CD4-positive, alpha-beta T cell treated with Interleukin-6 for 4 hours (primary cell): ENCODE measurements around the gene GPR6.
A peak's percentile ranks its signal among the peaks of the same experiment; 100 is the strongest.

Source experiments
- DNase-seq: peaks from one replicate; pipeline ENCODE4 v3.0.0-alpha.2; 2020; ENCODE audit warnings: mixed read lengths

GPR6 gene, protein sequence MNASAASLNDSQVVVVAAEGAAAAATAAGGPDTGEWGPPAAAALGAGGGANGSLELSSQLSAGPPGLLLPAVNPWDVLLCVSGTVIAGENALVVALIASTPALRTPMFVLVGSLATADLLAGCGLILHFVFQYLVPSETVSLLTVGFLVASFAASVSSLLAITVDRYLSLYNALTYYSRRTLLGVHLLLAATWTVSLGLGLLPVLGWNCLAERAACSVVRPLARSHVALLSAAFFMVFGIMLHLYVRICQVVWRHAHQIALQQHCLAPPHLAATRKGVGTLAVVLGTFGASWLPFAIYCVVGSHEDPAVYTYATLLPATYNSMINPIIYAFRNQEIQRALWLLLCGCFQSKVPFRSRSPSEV

DNA sequence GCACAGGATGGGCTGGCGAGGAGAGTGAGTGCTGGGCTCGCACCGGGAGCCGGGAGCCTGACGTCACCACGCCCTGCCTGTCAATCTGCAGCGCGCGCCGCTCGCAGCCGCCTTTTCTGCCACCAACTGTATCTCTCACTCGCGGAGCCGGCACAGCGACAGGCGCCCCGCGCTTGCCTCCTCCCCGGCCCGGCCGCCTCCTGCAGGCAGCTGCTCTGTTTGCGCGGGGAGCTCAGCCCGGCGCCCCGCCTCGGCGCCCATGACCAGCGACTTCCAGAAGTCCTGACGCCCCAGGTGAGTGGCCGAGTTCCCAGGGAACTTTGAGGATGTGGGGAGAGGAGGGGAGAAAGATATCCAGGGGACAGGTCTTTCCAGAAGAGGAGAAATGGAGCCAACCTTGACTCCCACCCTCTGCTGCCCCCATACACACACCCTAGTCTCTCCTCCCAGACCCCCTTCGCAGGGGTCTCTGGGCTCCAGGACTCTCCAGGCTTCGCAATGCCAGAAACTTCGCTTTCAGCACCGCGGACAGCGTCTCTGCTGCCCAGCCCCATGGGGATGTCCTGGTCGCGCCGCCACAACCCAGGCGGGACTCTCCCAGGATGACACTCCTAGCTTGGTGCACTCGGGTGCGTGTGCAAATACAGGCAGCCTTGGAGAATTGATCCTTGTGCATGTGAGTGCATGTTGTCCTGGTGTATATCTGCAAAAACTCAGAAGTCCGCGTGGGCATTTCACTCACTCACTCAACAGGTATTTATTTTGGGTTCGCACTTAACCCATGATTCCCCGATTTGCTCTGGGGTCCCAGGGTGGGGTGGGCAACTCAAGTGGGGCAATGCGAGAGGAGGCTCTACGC, at the start of gene GPR6:
Gene GPR6 (plus strand): TSS at position 138 of the 859 bp plus-strand sequence. CDS start 802 bp downstream, outside the sequence.
- DNase-seq: peak; percentile 26

DNA sequence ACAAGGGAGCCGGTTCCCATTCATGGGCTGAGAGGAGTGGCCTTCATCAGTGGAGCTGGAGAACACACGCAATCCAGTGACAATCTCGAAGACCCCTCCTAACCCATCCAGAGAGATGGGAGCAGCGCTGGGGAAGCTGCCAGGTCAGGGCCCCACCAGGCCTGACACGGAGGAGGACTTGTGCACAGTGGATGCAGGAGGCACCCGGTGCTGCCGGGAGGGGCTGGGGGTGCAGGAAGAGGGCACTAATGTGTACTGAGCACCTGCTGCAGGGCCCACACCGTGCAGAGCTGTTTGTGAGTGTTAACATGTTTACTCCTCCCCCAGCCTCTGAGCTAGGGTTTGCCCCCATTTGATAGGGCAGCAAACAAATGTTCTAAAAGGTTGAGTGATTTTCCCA, 43.8 kb upstream of the GPR6 start:
- no peak for DNase-seq

DNA sequence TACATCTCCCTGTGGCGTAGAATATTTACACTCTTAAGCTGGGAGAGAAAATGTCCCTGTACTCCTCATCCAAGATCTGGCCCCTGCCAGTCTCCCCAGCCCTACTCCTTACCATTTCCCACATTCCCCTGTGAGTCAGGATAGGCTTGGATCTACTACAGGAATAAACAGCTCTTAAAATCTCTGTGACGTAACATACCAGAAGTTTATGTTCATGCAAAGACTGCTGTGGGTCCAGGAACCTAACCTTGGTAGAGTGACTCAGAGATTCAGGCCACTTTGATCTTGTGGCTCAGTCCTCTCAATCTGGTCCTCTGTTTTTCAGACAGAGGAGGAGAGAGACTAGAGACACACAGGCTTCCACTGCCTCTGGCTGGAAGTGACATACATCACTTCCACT, 38.5 kb upstream of the GPR6 start:
- DNase-seq: no peak

DNA sequence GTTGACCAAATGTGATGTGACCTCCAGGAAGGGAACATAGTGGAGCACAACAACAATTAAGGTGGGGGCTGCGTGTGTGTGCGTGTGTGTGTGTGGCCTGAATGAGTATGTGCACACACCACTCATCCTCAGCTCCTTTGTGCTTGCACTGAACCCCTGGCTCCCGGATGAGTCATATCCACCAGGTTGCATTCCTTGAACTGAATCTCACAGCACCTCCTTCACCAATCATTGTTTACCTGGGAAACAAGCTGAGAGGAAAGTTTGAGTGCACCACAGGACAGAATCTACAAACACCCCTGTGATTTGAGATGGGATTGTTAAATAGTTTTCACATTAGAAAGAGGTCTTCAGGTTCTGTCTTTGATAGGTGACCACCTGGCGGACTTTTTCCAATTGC, 33.7 kb upstream of the GPR6 start:
- DNase-seq: no peak

DNA sequence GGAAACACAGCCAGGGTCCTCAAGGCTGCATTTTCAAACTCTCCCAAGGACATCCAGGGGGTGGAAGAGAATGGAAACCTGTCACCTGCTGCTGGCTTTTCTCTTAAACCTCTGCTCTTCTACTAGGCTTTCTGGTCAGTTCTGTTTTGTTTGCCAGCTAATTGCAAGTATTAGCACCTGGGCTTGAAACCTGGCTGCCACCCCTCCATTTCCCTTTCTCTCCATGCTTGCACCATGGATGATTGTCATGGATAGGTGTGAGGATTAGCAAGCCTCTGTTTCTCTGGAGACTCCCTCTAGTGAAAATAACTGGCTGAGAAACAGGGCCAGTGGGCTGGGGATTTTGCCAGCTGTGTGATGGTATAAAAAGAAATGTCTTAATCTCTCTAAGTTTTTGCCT, 33.0 kb upstream of the GPR6 start:
- DNase-seq: no peak

DNA sequence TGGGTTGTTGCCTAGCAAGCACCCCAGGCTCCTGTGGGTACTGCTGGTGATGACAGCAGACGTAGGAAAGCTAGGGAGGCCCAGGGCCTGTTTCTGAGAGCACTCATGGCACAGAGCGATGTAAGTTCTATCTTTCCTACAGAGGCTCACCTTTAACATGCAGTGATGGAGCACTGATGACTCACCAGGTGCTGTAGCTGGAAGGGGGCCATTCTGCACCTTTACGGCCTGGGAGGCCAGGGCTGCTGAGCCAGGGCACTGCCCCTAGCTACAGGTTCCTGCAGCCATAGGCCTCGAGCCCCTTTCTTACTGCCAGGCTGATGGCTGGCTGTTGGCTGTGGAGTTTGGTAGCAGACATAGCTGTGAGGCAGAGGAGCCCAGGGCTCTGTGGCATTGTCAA, 31.1 kb upstream of the GPR6 start:
- DNase-seq: no peak

DNA sequence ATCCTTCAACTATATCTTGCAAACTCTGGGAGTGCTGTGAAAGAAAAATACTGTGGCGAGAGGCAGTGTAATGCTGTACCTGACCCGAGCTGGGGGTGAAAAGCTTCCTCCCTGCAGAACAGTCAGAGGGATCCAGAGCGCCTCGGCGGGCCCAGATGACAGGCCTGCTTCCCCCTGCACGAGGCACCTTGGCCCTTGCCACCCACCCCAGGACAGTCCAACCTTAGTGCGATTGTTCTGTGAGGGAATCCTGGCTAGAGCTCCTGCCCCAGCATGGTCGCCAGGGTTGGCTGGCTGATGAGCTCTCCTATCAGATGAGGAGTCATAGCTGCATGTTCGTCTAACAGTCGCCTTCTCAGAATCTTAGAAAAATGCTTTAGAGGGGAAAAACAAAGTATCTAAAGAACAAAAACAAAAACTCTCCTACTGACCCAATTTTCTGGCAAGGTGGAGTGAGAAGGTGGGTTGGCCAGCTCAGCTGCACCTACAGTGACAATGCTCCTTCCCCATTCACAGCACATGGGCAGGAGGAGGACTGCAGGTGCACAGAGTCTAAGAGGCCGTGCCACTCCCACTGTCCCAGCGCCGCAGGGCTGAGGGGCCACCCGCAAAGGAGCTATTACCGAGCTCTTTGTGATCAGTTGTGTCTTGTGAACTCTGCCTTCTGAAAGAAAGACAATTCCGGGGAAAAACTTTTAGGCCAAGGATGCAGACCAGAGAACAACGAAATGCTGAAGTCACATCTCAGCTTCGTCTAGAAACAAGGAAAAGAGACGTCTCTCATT, 28.6 kb upstream of the GPR6 start:
- no peak for DNase-seq

DNA sequence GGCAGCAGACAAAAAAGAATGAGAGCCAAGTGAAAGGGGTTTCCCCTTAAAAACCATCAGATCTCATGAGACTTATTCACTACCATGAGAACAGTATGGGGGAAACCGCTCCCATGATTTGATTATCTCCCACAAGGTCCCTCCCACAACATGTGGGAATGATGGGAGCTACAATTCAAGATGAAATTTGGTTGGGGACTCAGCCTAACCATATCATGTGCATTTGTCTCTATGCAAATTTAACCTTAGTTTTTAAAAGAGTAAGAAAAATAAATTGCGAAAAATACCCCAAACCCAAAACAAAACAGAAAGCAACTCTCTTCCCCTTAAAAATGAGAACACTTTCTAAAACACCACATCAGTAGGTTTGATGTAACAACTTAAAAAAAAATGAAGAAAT, 22.6 kb upstream of the GPR6 start:
- DNase-seq: no peak

DNA sequence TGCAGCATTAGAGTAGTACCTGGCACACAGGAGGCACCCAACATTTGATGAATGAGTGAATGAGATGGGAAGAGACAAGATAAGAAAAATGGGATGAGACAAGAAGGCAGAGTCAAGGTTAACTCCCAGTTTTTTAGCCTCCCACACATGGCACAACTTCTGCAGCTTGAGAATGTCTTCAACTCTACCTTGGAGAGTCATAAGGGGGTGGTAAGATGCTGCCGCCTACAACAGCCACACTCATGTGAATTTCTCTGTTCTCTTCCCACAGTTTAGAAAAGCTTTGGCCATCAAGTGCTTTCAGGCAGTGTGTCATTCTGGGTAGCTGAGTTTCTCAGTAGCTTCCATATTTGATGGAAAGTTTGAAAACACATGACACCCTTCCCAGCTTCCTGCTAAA, 19.5 kb upstream of the GPR6 start:
- no peak for DNase-seq

DNA sequence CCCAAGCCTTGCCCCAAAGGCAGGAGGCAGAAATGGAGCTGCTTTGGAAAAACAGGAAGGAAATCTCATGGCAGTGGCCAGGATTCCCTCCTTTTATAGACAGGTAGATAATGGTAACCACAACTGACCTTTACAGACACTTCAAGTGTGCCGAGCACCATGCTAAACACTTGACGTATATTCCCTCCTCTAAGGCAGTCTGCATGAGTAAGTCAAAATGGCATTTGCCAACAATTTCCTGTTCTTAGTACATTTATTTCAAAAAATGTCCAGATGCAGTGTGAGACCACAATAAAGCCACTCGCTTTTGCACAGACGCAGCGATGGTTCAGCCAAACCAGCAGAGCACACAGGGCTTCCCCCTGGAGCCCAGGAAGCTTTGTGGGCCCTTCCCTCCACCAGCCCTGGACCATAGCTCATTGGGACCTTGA, 16.5 kb upstream of the GPR6 start:
- no peak for DNase-seq

DNA sequence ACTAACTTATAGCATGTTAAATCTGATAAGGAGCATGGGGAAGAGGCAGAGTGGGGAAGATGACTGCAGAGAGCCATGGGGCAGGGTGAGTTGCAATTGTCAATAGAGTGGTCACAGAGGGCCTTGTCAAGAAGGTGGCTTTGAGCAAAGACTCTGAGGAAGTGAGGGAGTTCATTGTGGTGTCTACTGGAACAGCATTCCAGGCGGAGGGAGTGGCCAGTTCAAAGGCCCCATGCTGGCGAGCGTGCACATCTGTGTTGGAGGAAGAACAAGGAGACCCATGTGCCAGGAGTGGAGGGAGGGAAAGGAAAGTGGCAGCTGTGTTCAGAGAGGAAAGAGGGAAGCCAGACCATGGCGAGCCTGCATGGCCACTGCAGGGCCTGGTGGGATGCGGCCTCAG, 15.8 kb upstream of the GPR6 start:
- no peak for DNase-seq

DNA sequence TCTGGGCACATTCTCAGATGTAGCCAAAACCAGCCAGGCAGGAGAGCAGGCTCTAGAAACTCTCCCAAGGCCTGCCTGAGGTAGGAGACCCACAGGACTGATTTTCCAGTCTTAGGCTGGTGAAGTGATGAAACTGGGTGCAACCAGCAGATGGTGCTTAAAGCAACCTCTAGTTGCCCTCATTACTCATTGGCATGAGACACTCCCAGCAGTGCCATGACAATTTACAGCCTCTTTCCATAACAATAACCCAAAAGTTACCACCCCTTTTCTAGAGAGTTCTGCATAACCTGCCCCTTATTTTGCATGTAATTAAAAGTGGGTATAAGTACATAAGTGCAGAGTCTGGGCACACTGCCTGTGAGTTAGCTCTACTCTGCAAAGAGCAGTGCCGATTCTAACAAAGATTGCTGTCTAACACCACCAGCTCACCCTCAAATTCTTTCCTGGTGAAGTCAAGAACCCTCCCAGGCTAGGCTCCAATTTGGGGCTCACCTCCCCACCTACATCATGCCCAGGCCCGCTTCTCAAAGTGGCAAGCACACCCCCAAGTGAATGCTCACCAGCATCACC, 14.4 kb upstream of the GPR6 start:
- DNase-seq: no peak

DNA sequence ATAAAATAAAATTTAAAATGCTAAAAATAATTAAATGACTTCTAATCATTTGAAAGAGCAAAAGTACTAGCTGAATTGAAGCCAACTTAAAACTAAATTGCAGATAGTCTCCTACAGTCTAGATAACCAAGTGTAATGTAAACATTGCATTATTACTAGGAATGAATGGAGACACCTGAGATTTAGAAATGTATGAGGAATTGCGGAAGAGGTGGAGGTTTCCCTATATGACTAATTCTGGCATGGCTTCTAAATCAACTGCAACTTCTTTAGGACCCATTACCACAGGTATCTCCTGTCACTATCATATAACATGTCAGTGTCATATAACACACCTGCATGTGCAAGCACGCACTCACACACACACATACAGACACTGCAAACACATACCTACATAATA, 13.2 kb upstream of the GPR6 start:
- DNase-seq: no peak

DNA sequence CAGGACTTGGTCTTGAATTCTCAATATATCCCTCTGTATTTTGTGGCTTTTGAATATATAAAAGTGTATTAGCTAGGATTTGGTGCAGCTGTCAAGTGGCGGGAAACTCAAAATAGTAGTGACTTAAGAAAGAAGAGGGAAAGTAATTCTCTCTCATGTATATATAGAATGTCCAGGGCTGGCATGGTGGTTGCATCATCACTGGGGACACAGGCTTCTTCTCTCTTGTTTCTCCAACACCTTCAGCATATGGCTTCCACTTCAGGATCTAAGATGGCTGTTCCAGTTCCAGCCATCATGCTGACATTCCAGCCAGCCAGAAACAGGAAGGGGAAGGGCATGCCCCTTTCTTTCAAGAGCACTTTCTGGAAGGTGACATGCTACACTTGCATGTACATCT, 11.8 kb upstream of the GPR6 start:
- no peak for DNase-seq

DNA sequence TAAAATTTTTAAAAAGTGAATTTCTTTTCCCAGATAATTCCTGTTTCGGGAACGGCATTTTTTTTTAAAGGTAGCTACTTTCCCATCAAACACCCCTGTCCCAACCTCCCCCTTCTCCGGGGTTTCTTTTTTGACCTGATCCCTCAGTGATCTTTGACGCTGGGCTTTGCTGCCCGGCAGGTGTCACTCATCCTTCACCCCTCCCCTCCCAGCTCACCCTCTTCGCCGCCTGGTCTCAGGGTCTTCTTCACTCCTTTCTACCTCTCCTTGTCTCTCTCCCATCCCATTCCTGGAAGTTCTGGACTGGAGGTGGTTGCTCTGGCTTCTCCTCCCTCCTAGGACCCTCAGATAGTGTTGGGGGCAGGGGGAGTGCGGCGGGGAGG, 329 bp upstream of the GPR6 start:
- DNase-seq: no peak

DNA sequence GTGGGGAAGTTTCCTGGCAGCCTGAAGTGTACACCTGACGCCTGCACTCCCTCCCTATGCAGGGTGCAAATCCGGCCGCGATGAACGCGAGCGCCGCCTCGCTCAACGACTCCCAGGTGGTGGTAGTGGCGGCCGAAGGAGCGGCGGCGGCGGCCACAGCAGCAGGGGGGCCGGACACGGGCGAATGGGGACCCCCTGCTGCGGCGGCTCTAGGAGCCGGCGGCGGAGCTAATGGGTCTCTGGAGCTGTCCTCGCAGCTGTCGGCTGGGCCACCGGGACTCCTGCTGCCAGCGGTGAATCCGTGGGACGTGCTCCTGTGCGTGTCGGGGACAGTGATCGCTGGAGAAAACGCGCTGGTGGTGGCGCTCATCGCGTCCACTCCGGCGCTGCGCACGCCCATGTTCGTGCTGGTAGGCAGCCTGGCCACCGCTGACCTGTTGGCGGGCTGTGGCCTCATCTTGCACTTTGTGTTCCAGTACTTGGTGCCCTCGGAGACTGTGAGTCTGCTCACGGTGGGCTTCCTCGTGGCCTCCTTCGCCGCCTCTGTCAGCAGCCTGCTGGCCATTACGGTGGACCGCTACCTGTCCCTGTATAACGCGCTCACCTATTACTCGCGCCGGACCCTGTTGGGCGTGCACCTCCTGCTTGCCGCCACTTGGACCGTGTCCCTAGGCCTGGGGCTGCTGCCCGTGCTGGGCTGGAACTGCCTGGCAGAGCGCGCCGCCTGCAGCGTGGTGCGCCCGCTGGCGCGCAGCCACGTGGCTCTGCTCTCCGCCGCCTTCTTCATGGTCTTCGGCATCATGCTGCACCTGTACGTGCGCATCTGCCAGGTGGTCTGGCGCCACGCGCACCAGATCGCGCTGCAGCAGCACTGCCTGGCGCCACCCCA, 1.2 kb downstream of the GPR6 start:
- no peak for DNase-seq

DNA sequence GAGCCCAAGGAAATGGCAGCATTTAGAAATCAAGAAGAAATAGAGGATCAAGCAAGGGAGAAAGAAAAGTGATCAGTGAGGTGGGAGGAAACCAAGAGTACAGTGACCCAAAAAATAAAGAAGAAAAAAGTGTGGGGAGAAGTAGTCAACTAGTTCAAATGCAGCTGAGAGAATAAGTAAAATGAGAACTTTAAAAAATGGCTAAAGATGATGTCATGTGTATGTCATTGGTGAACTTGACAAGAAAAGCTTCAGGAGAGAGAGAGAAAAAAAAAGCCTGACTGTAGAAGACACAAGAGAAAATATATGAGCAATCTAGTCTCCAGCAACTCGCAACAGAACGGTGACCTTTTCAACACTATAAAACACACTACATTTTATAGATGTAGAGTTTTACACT, 6.3 kb downstream of the GPR6 start:
- no peak for DNase-seq

DNA sequence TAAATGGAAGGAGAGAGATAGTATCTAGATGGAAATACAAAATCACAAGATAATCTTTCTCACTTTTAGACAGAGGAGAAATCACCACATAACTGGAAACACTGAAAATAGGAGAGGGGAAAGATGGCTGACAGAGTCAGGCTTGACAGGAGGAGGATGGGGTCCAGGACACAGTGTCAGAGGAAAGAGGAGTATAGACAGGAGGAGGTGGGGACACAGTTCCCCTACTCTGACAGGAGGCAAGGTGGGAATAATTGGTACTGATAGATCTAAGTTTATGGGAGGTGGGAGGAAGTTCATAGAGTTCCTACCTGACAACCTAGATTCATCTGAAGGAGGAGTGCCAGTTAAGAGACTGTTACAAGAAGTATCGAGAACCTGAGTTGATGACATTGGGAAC, 9.1 kb downstream of the GPR6 start:
- no peak for DNase-seq

DNA sequence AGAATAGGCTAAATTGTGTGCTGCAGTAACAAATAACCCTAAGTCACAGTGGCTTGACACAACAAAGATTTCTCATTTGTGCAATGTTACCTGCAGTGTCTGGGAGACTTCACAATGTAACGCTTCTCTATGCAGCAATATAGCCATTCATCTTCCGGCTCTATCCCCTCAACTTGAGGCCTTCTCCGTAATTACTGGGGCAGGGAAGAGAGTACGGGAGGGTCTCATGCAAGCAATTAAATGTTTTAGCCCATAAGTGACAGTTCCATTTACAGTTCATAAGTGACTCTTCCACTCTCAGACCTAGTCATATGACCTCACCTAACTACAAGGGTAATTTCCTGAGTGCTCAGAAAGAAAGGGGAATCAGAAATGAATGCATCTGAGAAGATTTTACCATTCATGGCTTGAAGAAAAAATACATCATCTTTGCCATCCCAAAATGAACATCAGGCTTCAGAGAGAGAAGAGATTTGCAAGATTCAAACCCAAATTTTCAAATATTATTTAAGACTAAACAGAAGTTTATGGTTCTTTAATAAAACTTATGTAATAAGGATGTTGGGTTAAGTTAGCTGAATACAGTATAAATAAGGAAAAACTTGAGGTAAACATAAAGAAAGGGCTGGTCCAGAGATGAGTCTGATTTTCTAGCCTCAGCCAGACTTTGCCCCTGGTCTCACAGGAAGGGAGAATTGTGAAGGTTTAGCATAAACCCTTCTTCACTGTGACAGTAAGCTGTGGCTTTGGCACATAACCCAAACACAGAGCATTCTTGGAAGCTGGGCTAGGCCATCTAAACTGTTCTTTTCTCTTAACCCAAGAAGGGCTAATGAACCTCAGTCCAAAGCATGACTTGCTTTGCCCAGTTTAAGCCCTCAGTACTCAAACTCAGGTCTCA, 13.3 kb downstream of the GPR6 start:
- no peak for DNase-seq

DNA sequence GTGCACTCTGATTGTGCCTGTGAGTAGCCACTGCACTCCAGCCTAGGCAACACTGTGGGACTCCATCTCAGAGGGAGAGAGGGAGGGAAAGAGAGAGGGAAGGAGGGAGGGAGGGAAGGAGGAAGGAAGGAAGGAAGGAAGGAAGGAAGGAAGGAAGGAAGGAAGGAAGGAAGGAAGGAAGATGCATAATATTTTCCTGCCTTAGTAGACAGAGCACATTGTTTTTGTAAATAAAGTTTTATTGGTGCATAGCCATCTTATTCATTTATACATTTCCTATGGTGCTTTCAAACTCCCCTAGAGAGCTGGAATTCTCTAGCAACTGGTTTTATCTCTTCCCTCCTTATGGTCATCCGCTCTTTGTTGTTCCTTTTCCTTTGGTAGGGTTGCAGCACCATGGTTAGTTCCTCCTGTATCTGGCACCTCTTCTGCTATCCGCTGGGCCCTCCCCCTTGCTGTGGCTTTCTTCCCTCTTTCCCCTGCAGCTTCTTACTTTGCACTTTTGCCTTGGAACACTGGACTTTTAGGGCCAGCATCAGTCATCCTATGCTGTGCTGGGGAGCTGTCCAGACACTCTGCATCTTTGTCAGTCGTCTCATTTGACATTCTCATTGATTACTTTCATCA, 20.2 kb downstream of the GPR6 start:
- no peak for DNase-seq

DNA sequence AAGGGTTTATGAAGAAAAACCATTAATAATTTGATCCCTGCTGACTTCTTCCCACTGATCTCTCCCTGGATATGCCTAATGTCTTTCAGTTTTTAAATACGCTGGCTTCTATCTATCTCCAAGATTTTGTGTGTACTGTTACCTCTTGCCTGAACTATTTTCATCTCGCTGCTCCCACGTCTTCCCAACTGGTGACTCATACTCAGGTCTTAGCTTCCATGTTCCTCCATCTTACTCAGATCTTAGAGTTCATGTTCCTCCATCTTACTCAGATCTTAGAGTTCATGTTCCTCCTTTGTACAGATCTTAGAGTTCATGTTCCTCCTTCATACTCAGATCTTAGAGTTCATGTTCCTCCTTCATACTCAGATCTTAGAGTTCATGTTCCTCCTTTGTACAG, 21.6 kb downstream of the GPR6 start:
- DNase-seq: no peak
